GM19043 (cell line): ENCODE results near the gene OR52B2.
"Not testable (repeated sequence)": the region's sequence is repeated elsewhere in the genome, so short reads cannot be mapped to it uniquely, and the experiment has no call there.

Experiments
- ATAC-seq: cut with Tn5 transposase; IDR thresholded peaks from one replicate; pipeline ENCODE4 v1.9.1; 2021; ENCODE audit warnings: low read depth; ENCODE audit not compliant: unreplicated experiment

Gene OR52B2

DNA sequence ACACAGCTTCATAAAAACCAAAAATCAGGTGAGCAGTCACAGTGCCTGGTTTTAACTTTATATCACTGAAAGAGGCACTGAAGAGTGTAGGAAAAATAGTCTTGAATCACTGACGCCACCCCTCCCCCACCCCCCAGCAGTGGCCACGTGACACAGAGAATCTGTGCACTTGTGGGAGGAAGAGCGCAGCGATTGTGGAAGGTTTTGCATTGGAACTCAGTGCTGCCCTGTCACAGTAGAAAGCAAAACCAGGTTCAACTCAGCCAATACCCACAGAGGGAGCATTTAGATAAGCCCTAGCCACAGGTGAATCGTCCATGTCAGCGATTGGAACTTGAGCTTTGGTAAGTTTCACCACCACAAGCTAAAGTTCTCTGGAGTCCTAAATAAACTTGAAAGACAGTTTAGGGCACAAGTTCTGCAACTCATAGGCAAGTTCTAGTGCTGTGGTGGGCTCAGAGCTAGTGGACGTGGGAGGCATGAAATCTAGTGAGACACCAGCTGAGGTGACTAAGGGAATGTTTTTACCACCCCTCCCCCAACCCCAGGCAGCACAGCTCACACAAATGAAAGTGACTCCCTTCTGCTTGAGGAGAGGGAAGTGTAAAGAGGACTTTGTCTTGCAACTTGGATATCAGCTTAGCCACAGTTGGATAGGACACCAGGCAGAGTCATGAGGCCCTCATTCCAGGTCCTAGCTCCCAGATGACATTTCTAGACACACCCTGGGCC is 13.3 kb downstream of the OR52B2 start:
- ATAC-seq = no peak

DNA sequence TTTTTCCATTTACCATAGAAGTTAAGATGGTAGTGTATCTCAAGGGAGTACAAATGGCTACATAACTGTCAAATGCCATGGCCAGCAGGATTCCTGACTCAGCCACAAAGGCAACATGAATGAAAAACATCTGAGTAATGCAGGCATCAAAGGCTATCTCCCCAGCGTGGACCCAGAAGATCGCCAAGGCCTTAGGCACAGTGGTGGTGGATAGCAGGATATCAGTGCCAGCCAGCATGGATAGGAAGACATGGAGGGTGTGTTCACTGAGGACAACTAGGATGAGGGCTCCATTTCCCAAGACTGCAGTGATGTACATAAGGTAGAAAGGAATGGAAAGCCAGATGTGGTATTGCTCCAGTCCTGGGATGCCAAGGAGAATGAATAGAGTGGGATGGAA is 18.0 kb downstream of the OR52B2 start:
- ATAC-seq = no peak

DNA sequence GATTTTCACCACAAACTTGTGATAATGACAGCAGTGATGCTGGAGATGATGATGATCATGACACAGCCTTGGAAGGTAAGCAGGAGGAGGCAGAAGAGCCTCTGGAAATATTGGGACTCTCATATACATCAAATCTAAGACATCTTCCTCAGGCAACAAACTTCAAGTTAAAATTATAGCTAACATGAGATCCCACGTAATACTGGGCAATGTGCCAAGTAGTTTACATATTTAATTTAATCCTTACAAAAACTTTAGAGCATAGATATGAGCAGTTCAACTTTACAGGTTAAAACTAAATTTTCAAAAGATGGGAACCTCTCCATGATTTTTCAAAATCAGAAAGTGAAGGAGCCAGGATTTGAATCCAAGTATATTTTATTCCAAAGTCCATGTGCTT is 19.0 kb downstream of the OR52B2 start:
- no peak for ATAC-seq

DNA sequence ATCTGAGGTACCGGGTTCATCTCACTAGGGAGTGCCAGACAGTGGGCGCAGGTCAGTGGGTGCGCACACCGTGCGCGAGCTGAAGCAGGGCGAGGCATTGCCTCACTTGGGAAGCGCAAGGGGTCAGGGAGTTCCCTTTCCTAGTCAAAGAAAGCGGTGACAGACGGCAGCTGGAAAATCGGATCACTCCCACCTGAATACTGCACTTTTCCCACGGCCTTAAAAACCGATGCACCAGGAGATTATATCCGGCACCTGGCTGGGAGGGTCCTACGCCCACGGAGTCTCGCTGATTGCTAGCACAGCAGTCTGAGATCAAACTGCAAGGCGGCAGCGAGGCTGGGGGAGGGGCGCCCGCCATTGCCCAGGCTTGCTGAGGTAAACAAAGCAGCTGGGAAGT is 26.4 kb downstream of the OR52B2 start:
- not testable (repeated sequence) for ATAC-seq

DNA sequence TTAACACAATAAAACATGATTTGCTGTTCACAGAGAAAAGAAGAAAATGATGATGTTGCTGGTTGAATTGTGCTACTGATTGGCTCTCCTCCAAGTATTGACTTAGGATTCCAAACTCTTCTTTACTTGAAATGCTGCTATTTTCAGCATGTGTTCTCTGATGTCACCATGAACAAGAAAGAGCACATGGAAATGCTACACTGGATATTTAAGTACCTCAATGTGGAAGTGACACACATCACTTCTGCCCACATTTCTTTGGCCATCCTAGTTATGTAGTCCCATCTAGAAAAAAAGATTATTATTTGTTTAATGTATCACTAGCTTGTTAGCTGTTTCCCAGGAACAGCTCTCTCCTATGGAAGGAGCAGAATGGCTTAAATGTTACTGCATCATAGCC is 27.2 kb downstream of the OR52B2 start:
- ATAC-seq = no peak

DNA sequence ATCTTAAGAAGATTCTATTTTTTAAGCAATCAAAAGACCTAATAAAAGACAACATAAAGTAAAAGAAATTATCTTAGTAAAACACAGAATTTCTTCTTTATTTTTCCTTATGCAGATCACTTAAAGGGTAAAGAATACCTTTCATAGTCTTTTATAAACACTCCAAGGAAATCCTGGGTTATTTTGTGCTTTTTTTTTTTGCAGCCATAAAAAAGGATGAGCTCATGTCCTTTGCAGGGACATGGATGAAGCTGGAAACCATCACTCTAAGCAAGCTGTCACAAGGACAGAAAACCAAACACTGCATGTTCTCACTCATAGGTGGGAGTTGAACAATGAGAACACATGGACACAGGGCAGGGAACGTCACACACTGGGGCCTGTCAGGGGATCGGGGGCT is 34.2 kb downstream of the OR52B2 start:
- not testable (repeated sequence) for ATAC-seq

DNA sequence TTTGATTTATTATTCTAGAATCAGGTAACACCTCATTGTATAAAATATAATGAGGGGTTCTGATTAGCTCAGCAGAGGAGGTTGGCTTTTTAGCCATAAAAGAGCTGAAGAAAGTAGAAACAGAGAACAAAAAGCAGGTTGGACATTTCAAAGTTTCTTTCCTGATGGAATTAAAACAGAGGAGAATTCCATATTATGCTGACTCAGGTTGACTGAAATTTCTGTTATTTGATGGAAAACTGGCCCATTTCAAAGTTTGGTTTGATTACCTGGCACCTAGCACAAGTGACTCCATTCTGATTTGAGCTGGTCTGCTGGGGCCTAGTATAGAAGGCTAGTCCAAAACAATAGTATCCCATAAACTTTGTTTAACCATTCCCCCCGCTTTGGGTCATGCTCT is 37.7 kb downstream of the OR52B2 start:
- ATAC-seq = no peak

DNA sequence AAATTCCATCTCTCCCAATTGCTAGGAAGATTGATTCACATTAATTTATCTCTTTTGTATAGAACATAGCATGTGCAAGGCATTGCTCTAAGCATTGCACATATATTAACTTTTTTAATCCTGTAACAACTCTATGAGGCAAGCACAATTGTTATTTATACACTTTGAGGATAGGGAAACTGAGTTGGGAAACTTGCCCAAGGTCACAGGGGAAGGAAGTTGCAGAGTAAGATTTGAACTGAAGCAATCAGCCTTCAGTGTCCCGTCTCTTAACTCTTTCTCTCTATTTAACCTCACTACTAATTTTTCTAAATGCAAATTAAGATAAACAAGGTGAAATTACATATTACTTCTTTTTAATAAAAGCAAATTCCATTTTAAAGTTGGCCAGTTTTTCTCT is 40.5 kb downstream of the OR52B2 start:
- no peak for ATAC-seq

DNA sequence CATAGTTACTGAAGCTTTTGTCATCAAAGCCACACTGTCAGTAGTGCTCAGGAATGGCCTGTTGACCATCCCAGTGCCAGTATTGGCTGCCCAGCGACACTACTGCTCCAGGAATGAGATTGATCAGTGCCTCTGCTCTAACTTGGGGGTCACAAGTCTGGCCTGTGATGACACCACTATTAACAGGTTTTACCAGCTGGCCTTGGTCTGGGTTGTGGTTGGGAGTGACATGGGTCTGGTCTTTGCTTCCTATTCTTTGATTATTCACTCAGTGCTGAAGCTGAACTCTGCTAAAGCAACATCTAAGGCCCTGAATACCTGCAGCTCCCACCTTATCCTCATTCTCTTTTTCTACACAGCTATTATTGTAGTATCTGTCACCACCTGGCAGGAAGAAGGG is 41.1 kb downstream of the OR52B2 start:
- no peak for ATAC-seq

DNA sequence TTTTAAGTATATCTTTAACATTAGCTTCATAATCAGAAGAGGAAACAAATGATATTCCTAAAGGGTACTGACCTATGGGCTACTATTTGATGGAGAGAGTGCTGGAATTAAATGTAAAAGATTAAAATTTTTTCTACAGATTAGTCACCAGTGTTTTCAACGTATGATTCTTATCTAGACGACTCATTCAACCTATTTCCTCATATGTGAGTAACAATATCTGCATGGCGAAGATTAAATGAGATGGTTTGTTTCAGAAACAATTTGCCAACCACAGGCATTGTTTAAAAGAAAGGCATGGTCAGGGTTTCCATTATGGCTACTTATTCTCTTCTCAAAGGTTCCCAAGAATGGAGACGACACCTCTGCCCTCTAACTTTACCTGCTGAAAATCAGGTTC is 42.2 kb downstream of the OR52B2 start:
- ATAC-seq = no peak

DNA sequence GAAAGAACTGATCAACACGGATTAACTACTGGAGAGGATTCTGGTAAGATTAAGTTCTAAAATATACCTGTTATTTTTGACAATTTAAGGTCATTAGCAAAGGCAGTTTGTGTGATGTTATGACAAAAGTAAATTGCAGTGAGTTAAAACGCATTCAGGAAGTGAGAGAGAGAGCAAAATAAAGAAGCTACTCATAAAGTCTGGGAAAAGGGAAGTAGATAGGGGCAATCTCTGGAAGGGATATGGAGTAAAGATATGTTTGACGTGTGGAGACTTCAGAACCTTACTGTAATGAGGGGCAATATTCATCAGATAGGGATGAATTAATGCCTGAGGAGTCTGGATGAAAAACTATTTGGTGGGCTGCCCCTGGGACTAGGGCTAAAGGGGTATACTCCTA is 45.9 kb downstream of the OR52B2 start:
- ATAC-seq = no peak
